A673 (cell line): ENCODE results near the gene USP34. TPM values are rescaled to one million over a fixed set of nuclear protein-coding genes. Genes with fewer than 3 reads are reported as not detected.

Experiments used
- BruUV-seq: library from RNA; stranded (reverse); fragments of 400-500 nt; replicated peaks from 2 replicates; lab custom pipeline; 2021; lab: Mats Ljungman, UMichigan
- CTCF ChIA-PET: fragments of 300-600 bp; sonication (Branson Sonifier 250); formaldehyde crosslinking; loops from one replicate; lab custom pipeline; 2022; ENCODE audit warnings: antibody characterized with exemption; lab: Charles Lee
- POLR2A ChIA-PET: fragments of 300-600 bp; sonication (Branson Sonifier 250); formaldehyde crosslinking; loops from one replicate; lab custom pipeline; 2022; ENCODE audit warnings: antibody characterized with exemption; ENCODE audit not compliant: low non-redundant PET; lab: Charles Lee
- DNase-seq: peaks from one replicate; pipeline ENCODE4 v3.0.0-alpha.2; 2015; ENCODE audit warnings: low spot score
- H3K27ac ChIP-seq: fragments of 200-600 bp; sonication (generic); 2 replicates; pipeline ENCODE4 v1.5.1; 2016; ENCODE audit warnings: mixed run types, low read depth, mild to moderate bottlenecking, mixed read lengths, antibody characterized with exemption, low read length; ENCODE audit not compliant: poor library complexity, severe bottlenecking
- H3K27me3 ChIP-seq: fragments of 200-600 bp; sonication (generic); replicated peaks from 2 replicates; pipeline ENCODE4 v1.6.1; 2017; ENCODE audit warnings: mixed run types, low read depth, mild to moderate bottlenecking, mixed read lengths, antibody characterized with exemption, low read length; ENCODE audit not compliant: insufficient read depth, poor library complexity
- H3K36me3 ChIP-seq: fragments of 200-600 bp; sonication (generic); 2 replicates; pipeline ENCODE4 v1.6.1; 2016; ENCODE audit warnings: mixed run types, mild to moderate bottlenecking, mixed read lengths, antibody characterized with exemption, low read length; ENCODE audit not compliant: insufficient read depth, poor library complexity, severe bottlenecking
- H3K4me1 ChIP-seq: fragments of 200-600 bp; sonication (generic); 2 replicates; pipeline ENCODE4 v1.6.1; 2017; ENCODE audit warnings: mixed run types, mild to moderate bottlenecking, mixed read lengths, antibody characterized with exemption, low read length; ENCODE audit not compliant: insufficient read depth, poor library complexity, severe bottlenecking
- H3K4me3 ChIP-seq: fragments of 200-600 bp; sonication (generic); 2 replicates; pipeline ENCODE4 v1.5.1; 2016; ENCODE audit warnings: low read depth, mixed run types, mild to moderate bottlenecking, mixed read lengths, low read length; ENCODE audit not compliant: poor library complexity, severe bottlenecking
- H3K9me3 ChIP-seq: fragments of 200-600 bp; sonication (generic); 2 replicates; pipeline ENCODE4 v1.6.1; 2016; ENCODE audit warnings: mixed run types, low read depth, mild to moderate bottlenecking, mixed read lengths, antibody characterized with exemption, low read length; ENCODE audit not compliant: poor library complexity, severe bottlenecking
- EZH2 ChIP-seq: fragments of 200-600 bp; sonication (generic); IDR thresholded peaks from 2 replicates; pipeline ENCODE4 v1.6.1; 2017; ENCODE audit warnings: borderline replicate concordance, low read depth, mild to moderate bottlenecking, mixed read lengths, antibody characterized with exemption, low read length; ENCODE audit not compliant: poor library complexity, severe bottlenecking
- intact Hi-C: fragments of 100-400 bp; cut with micrococcal nuclease; formaldehyde crosslinking; loops from one replicate; pipeline ENCODE4 v1.10.0; 2022; ENCODE audit not compliant: unreplicated experiment
- total RNA-seq: library from RNA; stranded (reverse); gene quantifications from 2 replicates; pipeline ENCODE4 v1.2.3, GENCODE V29; 2021
- TF ChIP-seq, protein P1 (sequence below): fragments of 300-800, 200-600 bp; sonication (generic); conservative IDR thresholded peaks from 2 replicates; pipeline ENCODE4 v1.5.1; 2017; ENCODE audit warnings: low read depth, mild to moderate bottlenecking, antibody characterized with exemption, low read length, moderate library complexity, mixed read lengths

Gene USP34
- total RNA-seq, 1 experiment from 2014 or later = 98.5 TPM

DNA sequence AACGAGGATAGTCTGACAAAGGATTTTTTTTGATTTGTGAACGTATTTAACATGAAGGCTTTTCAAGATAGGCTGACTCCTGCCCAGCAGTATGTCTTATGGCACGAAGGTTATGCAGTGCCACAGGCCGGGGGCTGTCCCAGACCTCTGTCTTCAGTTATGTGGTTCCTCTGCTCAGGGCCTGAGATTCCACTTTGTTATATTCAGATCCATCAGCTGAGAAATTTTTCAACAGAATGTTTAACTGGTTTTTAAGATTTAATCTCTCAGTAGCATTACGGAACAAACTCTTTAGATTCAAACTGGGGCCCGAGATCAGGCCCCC lies 288.9 kb downstream of the USP34 start:
- Histone ChIP-seq H3K9me3 (no peaks in the 10 kb centered on the region), H3K27me3 (no peaks in the 10 kb centered on the region), H3K36me3 (peaks cover 60% of the 10 kb centered on the region), H3K4me1 (peaks cover 28% of the 10 kb centered on the region), H3K27ac (no peak overlapping the region), H3K4me3 (no peak overlapping the region)
- BruUV-seq = no TSS peak
- POLR2A ChIA-PET = no interaction called here
- CTCF ChIA-PET = no interaction called here
- DNase-seq = no peak
- TF ChIP-seq, protein P1, sequence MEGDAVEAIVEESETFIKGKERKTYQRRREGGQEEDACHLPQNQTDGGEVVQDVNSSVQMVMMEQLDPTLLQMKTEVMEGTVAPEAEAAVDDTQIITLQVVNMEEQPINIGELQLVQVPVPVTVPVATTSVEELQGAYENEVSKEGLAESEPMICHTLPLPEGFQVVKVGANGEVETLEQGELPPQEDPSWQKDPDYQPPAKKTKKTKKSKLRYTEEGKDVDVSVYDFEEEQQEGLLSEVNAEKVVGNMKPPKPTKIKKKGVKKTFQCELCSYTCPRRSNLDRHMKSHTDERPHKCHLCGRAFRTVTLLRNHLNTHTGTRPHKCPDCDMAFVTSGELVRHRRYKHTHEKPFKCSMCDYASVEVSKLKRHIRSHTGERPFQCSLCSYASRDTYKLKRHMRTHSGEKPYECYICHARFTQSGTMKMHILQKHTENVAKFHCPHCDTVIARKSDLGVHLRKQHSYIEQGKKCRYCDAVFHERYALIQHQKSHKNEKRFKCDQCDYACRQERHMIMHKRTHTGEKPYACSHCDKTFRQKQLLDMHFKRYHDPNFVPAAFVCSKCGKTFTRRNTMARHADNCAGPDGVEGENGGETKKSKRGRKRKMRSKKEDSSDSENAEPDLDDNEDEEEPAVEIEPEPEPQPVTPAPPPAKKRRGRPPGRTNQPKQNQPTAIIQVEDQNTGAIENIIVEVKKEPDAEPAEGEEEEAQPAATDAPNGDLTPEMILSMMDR = no peak
- TF ChIP-seq EZH2 = no peak
- intact Hi-C loops = no loop called here

DNA sequence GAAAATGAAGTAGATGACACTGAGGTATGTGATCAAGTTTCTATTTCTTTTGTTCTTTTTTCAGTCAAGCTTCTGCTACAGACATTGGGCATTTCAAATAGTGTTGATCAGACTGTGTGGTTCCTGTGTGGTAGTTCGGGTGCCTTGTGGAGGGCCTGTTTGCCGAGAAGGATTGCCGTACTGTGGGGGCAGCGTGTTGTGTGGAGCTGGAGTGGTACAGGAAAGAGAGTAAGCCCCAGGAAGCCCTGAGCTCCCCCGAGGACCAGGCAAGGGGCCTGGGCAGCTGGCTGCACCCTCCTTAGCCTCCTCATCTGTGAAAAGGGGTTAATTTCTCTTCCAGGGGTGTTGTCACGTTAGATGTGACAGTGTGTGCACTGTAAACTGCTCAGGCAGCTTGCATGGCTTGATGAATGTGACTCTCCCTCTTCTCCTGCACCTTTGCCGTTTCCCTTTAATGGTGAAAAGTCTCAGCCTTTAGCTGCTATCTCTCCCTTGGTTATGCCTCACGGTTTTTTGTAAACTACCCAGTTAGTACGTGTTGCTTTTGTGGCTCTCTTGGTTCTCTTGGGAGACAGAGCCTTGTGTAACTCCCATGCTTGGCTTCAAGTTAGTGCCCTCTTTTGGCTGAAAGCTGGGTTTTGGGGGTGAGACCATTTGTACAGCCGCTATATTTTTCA lies 289.4 kb downstream of the USP34 start:
- peak overlapping the region; percentile 33 for H3K27ac ChIP-seq
- no peaks in the 10 kb centered on the region for H3K9me3 ChIP-seq
- H3K36me3 ChIP-seq = peaks cover 55% of the 10 kb centered on the region
- intact Hi-C loops = no loop called here
- TF ChIP-seq EZH2 = no peak
- TF ChIP-seq, protein P1 = no peak
- peaks cover 28% of the 10 kb centered on the region for H3K4me1 ChIP-seq
- no peak overlapping the region for H3K4me3 ChIP-seq
- no peaks in the 10 kb centered on the region for H3K27me3 ChIP-seq
- ChIA-PET POLR2A (no interaction called here), CTCF (no interaction called here)
- no TSS peak for BruUV-seq
- no peak for DNase-seq

DNA sequence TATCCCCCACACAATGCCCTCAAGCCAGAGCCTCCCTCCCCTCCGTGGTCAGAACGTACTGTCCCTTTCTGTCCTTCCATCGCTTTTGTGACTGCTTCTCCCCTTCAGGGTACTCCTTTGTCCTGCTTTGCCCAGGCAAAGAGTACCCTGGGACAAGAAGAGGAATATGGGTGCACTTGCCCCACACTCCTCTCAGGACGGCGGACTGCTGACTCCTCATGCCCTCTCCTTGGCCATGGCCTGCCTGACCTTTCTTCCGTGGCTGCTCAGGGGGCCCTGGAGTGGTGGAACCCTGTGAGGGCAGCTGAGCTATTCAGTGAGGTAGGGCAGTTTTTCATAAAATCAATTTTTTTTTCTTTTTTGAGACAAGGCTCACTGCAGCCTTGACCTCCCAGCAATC lies 290.2 kb downstream of the USP34 start:
- Histone ChIP-seq H3K4me3 (no peak overlapping the region), H3K9me3 (no peaks in the 10 kb centered on the region), H3K27me3 (no peaks in the 10 kb centered on the region), H3K27ac (no peak overlapping the region), H3K36me3 (peaks cover 47% of the 10 kb centered on the region), H3K4me1 (peaks cover 31% of the 10 kb centered on the region)
- no peak for DNase-seq
- intact Hi-C loops = no loop called here
- ChIA-PET CTCF (interaction anchor here (1.1 kb wide), 1 partner anchor 45 kb away, joined by 4 read pairs; no protein-coding TSS in a partner anchor), POLR2A (no interaction called here)
- TF ChIP-seq, protein P1 = no peak
- TF ChIP-seq EZH2 = no peak
- BruUV-seq = no TSS peak
